CD4-positive, alpha-beta T cell treated with Interleukin-15 for 1 hour (primary cell): ENCODE results near the gene USP19.

Experiments used
- DNase-seq: peaks from one replicate; pipeline ENCODE4 v3.0.0-alpha.2; 2020

Gene USP19

DNA sequence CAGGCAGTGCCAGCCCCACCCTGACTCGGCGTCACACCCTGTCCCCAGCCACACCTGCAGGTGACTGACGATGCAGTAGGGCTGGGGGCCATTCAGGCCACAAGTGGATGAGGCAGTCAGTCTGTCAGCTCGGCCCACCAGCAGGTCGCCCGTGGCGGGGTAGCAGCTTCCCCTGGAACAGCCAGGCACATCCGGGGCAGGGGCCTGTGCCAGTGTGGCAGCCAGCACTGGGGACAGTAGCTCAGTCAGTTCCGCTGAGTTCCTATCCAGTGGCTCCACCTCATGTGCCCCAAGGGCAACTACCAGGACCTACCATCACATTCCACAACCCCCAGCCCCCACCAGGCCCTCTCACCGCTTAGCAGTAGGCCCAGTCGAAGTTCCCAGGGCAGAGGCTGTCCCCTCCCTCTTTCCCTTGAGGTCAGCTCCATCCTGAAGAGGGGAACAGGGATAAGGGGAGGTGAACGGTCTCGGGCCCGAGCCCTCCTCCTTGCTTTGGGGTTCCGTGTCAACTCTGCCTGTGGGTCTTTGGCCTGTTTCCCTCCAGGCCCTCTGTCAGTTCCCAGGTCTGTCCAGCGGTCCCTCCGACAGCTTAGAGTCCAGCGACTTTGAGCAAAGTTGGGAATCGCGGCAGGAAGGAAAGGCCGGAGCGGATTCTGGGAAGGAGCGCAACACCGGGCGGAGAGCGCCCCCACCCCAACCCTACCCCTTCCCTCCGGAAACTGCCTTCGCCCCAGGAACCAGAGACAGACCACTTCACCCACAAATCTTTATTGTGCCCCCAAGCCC lies 12.0 kb upstream of the USP19 start, which contains the start of gene LAMB2:
Gene LAMB2 (minus strand): TSS at position 614 of the 789 bp plus-strand sequence. CDS start 183 bp downstream, at position 431.
- DNase-seq = no peak

DNA sequence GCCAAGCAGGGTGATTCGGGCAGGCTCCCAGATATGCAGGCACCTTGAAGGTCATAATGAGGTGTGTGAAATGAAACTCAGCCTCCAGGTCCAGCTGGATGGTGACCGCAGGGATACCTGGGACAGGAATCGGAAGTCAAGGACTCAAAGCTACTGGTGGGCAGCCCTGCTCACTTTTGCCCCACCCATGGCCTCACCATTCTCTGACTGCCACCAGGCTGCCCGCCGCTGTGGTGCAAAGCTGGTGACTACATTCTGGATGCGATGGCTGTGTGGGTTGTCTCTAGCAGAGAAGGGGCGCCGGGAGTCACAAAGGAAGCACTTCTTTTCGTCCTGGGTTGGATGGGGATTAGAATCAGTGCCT lies 11.4 kb upstream of the USP19 start:
- no peak for DNase-seq

DNA sequence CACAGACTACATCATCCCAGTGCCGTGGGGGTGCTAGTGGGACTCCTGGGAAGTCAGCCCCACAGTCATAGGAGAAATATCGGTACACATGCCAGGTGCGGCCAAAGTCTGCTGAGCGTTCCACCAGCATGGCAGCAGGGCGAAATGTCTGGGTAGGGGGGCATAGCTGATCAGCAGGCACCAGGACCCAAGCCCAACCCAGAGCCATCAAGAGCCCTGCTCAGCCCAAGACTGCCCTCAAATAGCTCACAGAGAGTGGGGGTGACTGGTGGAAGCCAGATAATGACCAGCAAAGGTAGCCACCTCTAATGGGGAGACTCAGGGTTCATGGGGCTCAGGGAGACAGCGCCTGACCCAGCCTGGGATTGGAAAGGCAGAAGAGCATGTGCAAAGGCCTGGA lies 11.0 kb upstream of the USP19 start:
- DNase-seq = no peak

DNA sequence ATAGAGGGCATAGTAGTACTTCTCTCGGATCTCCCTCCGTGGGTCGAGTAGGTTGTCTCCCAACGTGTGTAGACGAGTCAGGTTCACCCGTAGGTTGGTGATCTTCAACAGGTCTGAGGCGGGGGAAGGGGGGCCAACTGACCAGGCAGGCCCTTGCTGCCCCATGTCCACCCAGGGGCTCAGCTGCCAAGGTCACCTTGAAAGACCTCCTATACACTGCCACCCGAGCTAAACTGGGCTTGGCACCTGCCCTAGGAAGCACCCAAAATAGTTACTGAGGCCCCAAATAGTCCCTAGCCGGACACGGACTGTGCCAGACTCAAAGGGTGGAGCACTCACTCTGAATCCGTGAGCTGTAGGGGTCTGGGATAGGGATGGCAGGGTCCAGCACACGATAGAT lies 10.4 kb upstream of the USP19 start:
- no peak for DNase-seq

DNA sequence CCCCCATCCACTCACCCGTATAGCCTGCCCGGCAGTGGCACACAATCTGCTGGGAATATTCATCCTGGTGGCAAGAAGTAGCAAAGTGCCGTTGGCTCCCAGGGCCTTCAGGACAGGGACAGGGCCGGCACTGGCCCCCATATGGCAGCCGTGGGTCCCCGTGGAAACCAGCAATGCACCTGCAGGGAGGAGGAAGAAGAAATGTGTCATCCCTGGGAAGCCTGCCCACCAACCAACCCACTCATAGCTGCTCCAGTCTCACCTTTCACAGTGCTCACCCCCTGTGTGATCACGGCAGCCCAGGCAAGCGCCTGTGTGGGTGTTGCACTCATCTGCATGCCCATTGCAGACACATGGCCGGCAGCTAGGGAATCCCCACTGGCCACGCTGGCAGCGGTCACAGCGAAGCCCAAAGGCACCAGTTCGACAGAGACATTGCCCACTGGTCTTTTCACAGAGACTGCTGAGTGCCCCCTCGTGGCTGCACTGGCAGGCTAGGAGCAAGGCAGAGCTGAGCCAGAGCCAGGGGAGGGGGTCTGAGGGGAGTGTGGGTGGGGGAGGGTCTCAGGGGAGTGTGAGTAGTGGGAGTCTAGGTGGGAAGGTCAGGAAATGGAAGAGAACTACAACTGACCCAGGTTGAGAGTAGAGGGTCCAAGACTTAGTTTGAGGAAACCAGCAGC lies 4.5 kb upstream of the USP19 start:
- DNase-seq = no peak

DNA sequence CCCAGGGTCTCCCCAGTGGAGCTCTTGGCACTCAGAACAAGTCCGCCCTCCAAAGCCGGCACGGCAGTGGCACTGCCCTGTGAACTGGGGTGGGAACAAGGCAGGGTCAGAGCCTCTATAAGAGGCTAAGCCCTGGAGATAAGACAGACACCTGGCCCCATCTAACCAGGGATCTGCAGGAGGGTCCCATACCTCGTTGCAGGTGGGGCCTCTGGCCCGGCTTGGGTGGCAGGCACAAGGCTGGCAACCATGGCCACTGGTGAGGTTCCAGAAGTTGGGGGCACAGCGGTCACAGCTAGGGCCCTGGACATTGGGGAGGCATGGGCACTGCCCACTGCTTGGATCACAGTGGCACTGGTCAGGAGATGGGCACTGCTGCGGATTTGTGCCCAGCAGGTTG lies 3.6 kb upstream of the USP19 start:
- no peak for DNase-seq

DNA sequence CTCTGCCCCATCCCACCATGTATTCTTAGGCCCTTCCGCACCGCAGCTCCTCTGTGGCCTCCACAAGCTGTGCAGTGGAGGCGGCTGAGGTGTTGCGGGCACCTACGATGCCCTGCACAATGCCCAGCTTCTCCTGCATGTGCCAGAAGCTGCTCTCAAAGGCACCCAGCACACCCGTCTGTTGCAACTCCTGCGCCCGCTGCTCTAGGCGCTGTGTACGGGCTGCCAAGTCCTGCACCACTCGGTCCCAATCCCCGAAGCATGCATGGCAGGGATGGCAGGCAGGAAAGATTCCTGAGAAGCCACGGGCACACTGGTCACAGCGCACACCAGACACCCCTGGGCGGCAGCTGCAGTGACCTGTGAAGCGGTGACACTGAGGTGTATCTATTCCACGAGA lies 3.1 kb upstream of the USP19 start:
- DNase-seq = no peak

DNA sequence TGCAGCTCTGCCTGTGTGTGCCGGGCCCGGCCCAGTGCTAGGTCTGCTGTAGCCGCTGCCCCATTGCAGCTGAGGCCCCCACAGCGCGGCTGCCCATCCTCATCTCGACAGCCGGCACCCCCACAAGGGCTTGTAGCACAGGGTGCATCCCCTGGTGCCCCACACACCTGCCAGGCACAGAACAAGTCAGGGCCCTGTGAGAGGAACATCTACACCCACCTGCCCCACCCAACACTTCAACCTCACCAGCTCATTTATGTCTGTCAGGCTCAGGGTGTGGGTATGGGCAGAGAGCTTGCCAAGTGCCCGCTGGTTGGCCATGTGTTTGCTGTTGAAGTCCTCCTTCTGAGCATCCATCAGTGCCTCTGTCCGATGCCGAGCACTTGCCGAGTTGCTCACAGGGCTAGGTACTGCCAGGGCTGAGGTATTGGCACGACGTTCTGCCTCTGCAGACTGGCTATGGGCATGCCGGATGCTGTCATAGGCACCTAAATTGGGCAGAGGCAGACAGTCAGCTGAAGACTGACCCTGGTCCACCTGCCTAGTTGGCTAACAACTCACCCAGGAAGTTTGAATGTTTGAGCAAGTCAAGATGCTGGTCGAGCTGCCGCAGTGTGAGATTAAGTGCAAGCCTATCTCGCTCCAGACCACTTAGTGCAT lies 2.4 kb upstream of the USP19 start:
- no peak for DNase-seq

DNA sequence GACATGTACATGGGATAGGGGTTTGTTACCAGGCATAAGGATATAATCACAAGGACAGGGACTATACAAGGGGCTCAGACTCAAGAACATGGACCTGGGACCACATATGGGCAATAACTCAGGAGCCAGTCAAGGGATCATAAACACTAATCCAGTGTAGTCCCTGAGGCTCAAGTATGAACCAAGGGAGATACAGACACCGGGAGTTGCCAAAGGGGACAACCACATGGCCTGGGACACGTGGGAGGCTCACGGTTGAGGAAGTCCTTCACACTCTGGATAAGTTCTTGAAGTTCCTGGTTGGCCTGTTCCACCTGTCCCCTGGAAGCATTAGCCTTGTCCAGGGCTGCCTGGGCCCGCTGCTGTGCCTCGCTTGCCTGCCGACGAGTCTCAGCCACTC lies 1.8 kb upstream of the USP19 start:
- DNase-seq = no peak

DNA sequence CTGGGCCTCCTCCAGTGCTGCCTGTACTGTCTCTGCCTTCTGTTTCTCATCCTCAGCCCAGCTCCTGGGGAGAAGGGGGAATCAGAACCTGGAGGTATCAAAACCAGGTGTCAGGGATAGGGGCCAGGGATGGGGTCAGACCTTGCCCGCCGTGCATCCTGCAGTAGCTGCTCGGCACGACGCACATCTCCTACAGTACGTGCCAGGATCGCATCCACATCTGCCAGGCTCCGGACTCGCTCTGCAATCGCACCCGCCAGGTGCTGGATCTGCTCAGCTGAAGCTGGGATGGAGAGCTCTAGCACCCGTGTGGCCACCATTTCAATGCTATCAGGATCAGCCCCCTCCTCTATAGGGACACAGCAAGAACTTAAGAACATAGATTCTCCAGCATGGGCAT lies 1.4 kb upstream of the USP19 start:
- DNase-seq = no peak

DNA sequence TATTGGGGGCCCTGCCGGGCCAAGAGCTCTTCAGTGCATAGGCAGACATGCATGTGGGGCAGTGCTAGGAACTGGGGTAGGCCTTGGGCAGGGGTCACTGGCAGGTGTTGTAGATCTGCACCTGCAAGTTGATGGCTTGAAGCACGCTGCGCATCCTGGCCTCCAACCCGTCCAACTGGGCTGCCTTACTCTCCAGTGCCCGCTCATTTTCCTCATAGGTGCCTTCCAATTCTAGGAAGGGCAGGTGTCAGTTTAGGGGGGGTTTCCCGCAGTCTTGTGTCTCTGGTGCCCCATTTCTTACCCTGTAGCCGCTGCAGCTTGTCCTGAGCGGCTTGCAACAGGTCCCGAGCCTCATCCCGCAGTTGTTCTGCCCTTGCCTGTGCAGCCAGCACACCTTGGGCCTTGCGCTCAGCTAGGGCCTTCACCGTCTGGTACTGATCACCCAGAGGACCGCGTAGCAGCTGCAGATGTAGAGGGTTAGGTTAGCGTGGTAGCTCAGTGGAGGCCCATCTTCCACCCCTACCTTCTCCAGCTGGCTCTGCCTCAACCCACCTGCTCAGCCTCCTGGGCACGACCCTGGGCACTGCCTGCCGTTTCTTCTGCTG lies 611 bp upstream of the USP19 start:
- DNase-seq = peak; percentile 41

DNA sequence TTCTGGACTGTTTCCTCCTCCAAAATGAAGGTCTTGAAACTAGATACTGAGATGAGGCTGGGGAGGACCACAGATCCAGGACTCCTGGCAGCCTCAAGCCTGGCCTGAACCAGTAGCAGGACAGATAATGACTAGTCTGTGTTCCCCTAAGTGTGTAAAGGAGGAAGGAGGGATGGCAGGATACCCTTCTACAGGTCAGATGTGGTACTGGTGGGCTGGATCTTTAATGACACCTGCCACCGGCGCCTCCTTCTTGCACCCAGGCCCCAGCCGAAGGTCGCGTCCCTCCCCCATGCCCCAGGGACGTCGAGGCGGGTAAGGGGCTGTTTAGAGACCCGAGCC lies 556 bp downstream of the USP19 start:
- DNase-seq = no peak

DNA sequence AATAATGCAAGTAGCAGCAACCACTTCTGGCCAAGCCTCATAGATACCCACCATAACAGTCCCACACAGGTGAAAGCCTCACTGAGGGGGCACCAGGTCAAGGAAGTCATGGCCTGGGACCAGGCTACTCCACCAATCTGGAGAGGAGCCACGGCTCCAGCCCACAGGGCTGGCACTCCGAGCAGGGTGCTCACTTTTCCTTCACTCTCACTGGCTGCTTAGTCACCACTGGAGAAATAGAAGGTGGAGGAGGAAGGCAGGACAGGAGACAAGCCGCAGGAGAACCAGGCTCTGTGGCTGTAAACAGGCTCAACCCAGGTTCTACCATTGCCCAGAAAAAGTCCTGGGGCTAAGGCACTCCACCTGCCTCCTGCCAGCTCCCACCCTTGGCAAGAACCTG lies 1.2 kb downstream of the USP19 start:
- DNase-seq = no peak

DNA sequence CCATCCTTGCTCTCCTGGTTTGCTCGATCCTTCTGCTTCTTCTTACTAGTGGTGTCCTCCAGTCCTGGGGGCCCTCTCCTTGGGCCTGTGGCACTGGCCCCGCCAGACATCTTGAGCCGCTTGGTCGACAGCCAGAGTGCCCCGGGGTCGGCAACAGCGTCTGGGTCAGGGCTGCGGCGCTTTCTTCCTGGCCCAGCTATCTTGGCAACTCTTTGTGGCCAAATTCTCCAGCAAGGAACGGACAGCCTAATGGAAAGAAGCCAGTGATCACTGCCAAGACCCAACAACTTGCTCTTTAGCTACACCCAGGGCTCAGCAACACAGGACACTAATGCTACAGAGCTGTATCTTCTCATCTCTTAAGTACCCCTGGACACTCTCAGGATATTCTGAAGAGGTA lies 1.6 kb downstream of the USP19 start:
- no peak for DNase-seq

DNA sequence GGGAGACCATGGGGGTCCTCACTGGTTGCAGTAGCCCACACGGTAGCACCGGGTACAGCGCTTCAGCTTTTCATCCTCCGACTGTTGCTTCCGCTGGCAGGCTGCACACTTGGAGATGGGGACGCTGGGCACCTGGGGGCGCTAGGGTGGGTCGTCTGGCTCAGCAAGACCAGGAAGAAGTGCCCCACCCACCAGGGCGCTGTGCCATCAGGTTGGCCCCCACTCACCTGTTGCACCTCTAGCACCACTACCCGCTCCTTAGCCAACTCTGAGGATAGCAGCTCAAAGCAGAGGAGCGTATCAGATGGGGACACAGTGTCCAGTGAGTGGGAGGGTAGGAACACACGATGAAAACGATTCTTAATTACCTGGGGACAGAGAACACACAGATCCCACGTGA lies 8.4 kb downstream of the USP19 start:
- DNase-seq = no peak

DNA sequence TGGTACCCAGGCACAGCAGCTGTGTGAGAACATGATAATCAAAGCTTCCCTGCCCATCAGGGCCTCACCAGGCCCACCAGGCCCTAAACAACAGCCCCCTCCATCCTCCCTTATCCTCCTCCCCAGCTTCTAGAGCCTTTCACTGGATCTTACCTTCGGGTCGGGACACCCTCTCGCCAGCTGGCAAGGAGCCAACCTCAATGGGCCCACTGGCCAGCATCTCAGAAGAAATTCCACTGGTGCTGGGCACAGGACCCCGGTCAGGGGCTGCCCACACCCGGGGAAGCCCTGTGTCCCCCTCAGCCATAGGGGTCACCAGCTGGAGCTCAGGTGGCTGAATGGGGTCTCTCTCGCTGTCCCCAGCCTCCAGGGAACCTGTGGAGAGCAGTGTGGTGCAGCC lies 9.3 kb downstream of the USP19 start:
- DNase-seq = no peak

DNA sequence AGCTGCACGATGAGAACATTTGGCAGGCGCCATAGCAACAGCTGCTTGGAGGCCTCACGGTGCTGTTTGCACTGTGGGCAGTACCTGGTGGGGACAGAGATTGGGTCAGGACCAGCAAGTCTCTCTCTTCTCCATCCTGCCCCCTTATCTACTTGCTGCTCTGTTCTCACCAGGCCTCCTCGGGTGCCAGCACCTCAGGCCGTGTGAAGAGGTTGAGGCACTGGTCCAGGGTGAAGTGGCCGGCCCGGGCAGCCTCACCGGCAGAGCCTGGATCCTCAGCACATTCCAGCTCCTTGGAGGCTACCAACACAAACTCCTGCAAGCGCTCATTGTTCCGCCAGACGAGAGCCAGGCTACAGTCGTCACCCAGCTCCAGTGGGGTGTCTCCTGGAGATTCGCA lies 9.8 kb downstream of the USP19 start:
- DNase-seq = no peak

DNA sequence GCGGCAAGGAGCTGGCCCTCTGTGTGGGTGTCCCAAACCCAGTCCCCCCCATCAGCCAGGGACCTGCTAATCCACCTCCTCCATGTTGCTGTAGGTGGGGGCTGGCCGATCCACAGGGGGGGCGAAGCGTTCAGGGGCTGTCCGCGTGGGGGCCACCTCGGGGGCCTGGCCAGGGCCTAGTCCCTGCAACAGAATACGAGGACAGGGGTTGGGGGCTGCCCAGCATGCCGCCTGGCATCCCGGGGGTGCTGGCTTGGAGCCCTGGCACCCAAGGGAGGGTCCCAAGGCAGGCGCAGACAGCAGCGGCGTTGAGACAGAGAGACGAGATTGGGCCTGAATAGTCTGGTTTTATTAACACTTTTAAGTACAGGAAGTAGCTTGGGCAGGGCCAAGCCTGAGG lies 12.3 kb downstream of the USP19 start:
- DNase-seq = no peak

DNA sequence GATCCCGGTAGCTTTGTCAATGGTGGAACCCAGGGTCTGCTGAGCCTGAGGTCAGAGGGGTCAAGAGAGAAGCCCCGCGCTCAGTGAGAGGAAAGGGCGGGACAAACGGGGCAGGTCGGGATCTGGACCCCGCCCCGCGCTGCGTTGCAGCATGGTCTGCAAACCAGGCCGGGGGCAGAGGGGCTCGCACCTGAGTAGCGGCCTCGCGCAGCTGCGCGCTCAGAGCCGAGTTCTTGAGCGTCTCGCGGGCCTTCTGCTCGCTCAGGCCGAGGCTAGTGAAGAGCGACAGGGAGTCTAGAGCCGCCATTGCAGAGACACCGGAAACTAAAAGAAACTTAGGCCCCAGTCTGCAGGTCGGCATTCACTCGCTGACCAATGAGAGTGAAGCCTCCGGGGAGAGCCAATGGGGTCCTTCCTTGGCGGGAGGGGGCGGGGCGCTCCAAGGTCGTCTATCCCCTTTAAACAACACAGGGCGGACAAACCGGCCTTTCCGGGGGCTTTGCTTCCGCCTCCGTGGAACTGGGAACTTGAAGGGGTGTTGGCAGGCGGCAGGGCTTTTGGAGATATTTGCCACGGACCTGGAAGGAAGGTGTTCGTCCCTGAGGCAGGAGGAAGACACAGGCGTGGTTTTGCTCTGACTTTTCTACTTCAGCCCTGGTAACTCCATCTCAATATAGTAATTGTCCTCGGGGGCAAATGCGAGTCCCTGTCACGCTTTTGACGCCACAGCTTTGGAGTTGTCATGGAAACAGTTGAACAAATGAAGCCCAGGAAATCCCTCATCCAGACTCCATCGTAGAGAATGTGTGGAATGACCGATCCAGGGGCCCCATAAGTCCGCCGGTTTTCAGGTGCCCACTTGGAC lies 16.0 kb downstream of the USP19 start, which contains the start of gene QARS1:
Gene QARS1 (minus strand): TSS at position 331 of the 865 bp plus-strand sequence. CDS start 24 bp downstream, at position 307.
- peak; percentile 89 for DNase-seq

DNA sequence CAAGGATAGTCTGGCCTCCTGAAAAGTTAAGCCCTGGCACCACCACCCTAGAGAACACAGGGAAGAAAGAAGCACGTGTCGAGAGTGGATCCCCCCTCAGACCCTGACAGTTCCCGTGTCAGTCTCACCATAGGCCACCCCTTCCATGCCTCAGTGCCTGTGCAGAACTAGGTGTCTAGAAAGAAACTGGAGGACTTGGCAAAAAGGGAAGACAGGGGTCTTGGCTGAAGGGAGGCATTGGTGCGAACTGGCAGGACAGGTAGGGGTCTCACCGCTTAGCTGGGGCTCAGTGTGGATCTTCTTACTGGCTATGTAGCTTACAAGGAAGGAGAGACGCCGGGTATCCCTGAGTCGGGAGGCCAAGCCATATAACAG lies 16.6 kb downstream of the USP19 start:
- DNase-seq = no peak

DNA sequence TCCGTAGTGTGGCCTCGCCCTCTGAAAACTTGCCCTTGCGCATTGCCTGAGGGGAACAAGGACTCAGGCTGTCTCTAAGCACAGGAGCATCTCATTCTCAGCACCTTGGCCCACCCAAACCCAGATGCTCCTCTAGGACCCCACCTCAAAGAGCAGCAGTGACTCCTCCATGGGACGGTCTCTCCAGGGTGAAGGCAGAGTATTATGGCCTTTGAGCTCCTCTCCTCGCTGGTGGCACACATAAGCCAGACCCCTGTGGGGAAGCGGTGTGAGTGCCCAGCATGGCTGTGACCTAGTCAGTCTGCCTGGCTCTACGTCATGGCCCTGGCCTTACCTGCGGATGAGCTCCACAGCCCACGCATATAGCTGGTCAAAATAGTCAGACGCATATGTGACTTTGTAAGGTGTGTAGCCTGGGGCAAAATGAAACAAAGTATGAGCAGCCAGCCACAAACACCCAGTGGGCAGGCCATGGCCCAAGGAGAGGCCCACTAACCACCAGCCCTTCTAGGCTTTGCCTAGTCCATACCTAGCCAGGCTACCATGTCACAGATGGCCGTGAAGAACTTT lies 20.5 kb downstream of the USP19 start:
- peak; percentile 10 for DNase-seq

DNA sequence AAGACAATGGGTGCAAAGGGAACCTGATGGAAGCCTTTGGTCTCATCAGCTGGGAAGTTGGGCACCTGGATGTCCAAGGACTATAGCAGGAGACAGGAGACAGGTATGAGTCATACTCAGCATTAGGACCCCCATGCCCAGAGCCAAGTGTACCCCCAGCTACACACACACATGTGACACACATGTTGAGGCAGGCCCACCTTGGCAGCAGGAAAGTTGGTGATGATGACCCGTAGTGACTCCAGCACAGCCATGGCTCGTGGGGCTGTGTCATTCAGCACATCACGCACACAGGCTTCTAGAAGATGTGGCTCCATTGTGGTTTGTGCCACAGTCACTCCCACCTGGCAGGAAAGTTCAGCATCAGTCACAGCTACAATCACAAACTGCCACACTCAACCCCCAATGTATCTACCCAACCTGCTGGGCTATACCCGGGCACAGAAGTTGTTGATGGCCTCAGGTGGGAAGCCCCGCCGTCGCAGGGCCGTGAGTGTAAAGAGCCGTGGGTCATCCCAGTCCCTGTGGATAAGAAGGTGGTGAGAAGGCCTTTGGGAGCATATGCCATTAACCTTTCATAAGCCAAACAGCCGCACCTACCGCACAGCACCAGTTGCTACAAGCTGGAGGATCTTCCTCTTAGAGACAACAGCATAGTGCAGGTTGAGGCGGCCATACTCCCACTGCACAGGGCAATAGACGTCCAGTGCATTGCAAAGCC lies 21.6 kb downstream of the USP19 start:
- DNase-seq = no peak
